ENCODE measurements around the gene ALDH1A1.

ALDH1A1 gene

DNA sequence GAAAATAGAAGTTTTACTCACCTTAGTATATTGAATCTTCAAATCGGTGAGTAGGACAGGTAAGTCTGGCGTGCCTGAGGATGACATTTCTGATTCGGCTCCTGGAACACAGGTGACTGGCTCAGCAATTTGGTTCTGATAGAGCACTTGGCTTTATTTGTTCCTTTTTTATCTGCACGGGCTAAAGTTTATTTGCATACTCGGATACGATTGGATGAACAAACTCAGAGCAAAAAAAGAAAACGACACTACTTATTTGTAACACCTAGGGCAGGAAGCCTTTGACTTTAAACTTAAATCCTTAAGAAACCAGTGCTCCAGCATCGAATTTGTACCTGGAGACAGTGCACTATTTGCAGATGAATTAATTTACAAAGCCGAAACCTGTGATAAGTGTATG is at the start of gene ALDH1A1:
Gene ALDH1A1 (minus strand): TSS at position 140 of the 400 bp plus-strand sequence. CDS start 53 bp downstream, at position 87.
- no peak for DNase-seq

DNA sequence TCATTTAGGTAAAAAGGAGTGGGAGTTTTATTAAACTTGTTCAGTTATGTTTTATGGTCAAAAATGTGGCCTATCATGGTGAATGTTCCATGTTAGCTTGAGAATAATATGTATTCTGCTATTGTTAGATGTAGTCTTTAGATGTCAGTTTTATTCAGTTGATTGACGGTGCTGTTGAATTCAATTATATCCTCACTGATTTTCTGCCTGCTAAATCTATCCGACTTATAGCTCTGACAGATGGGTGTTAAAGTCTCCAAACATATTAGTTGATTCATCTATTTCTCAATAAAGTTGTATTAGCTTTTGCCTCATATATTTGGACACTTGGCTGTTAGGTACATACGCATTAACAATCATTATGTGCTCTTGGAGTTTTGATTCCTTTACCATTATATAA is 49.0 kb upstream of the ALDH1A1 start:
- DNase-seq = no peak

DNA sequence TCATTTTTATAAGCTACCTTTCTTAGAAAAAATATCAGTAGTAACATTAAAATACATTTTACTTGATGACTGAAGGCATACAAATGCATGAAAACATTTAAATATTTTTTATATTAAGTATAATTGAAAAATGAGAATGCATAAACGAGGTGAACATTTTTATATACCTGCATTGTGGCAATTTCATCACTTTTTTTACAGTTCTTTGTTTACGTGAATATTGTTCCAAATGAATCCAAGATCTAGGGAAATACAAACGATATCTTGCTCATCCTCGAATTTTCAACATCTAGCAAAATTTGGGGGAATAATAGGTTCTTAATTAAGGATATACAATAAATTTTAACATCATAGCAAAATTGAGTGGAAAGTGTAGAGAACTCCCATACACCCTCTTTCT is 45.5 kb upstream of the ALDH1A1 start:
- no peak for DNase-seq

DNA sequence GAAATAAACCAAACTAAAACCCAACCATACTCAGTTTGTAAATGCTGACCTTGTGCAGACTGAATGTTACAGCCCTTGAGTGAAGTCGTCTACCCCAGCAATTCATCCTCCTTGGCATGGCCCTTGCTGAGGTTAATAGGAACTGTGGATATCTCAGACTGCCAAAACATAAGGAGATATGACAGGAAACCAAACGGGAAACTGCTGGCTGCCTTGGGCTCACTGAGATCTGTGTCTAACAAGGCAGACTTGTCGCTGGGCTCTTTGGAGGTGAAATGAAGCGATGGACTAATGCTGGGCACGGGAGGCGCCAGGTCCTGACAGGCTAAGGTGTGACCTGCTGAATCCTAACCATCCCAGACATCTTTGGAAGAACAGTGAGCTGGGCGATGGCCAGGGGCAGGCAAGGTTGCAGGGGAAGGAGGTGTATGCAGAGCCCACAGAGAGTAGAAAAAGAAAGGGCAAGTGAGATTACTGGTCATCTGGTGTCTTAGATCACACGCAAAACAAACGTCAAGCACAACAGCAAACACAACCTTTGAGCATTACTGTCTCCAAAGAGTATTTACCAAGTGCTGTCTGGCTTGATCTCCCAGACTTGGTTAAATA is 44.6 kb upstream of the ALDH1A1 start:
- no peak for DNase-seq

DNA sequence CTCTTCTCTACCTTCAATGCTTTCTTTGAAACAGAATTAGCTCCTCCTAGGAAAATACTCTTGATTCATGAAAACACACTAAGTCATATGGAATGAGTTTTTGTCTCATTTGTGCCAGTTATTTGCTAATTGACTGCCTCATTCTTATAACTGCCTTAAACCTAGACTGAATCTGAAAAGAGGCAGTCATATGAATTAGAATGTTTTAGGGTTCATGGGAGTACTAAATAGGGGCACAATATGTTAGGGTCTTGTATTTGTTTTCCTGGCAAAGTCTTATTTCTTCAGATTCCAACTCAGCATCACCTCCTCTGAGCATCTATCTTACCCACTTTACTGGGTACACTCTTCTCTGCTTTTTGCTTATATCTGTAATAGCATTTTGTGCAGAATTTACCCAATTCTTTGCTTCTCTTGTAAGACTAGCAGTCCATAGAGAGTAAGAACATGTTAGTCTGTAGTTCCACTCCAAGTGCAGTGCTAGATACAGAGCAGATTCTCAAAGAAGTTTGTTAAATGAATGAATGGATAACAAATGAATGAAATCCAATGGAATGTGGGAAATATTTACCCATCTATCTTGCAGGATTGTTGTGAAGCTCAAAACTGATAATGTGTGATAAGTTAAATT is 43.9 kb upstream of the ALDH1A1 start:
- DNase-seq = no peak

DNA sequence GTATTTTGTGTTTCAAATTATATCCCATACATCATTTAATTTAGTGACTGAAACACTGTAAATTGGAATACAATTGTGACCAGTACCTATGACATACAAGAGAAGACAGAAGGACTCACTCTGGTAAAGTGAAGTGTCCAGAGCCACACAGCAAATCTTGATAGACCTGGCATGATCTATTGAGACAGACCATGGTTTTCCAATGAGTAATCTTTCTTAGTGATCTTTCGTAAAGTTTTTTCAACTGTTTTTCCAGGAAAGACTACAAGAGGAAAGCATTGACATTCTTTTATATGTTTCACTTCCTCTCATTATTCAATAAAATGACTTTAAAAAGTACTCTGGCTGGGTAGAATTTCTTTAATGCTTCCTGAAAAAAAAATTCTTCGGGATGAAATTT is 43.3 kb upstream of the ALDH1A1 start:
- DNase-seq = no peak

DNA sequence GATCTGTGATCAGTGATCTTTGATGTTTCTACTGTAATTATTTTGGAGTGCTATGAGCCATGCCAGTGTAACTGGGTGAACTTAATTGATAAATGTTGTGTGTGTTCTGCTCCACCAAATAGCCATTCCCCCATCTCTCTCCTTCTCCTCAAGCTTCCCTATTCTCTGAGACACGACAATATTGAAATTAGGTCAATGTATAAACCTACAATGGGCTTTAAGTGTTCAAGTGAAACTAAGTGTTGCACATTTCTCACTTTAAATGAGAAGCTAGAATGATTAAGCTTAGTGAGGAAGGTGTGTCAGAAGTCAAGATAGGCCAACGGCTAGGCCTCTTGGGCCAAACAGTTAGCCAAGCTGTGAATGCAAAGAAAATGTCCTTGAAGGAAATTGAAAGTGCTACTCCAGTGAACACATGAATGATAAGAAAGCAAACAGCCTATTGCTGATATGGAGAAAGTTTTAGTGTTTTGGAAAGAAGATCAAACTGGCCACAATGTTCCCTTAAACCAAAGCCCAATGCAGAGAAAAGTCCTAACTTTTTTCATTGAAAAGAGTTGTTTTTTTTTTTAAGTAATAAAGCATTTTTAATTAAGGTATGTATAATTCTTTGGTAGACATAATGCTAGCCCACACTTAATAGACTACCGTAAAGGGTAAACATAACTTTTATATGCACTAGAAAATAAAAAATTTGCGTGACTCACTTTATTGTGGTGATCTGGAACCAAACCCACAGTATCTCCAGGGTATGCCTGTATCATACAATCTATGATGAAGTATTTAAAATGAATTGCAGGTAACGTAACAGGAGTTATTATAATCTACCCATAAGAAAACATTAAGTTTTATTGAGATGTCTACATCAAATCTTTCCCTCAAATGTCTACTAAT is 42.5 kb upstream of the ALDH1A1 start:
- DNase-seq = no peak

DNA sequence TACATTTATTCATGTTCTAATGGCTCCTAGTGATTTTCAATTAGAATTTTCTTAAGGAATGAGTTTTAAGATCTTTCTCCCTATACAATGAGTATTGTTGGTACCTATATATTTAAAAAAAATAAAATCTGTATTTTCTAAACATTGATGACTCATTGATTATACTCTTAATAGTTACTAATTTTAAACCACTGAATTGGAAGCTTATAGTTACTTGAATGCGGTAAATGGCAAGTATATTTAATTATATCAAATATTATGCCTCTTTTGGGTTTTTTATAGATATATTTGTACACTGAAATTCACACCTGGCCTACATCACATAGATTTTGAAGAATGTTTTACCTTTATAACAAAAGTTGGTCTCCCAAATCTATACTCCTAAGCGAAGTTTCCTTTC is 38.9 kb upstream of the ALDH1A1 start:
- no peak for DNase-seq

DNA sequence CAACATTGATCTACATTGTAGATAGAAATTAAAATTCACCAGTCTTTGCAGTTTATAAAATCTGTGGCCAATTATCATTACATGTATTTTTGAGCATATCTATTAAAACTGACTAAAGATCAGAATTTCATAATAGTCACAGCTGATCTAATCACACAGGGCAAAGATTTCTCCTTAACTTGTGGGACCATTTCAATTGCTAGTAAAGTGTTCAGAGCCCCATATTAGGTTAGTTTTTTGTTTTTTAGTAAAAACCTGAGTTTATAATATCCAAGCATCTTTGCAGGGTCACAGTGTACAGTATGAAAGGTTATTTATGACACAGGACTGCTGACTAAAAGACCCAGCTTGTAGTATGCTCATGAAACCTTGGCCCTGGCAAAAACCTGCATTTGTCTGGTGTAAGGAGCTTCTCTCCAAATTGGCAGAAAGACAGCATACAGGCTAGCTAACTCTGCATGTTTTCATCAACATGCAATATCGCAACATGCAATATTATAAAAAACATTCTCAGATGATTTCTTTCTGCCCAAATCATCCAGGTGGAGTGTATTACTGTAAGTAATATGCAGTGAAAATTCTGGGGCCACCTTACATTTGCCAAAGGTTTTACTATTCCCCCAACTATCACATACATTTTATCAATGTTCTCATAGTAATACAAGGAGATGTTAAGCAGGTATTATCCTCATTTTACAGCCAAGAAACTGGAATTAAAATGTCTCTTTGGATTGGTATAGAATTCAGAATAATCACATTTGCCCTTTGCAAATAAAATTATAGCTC is 37.7 kb upstream of the ALDH1A1 start:
- no peak for DNase-seq

DNA sequence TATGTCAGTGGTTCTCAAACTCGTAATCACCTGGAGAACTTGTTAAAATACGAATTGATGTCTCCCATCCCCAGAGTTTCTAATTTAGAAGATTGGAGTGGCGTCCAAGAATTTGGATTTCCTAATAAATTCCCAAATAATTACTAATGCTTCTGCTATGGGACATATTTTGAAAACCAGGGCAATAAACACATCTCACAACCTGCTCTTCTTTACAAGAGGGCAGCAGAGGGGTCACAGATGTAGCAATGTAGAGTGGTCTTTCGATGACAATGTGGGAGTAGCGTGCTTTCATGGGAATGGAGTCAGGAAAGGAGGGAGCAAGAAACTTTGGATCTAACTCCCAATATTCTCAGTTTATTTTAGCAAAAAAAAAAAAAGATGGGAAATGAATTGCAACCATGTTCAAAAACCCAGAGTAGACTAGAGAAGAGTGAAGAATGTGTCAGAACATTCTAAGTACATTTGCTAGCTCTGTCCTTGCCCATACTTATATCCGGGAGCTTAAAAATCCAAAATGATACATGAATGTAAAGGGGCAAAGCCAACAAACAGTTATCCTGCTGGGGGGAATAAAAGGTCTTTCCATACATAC is 33.8 kb upstream of the ALDH1A1 start:
- no peak for DNase-seq

DNA sequence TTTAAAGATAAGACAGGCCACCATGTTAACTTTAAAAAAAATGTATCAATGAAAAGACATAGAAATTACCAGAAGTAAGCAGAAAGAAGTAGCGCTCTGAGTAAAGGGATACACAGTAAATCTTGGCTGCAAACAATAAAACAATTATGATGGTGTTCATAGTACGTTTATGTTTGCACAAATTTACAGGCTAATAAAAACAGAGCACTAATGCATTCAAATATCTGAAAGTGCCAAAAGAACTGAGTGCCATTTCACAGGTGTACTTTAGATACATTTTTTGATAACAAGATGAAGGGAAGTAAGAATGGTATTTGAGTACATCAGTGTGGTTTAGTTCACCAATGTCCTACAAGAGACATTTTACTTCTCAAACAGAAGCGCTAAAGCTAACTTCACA is 32.9 kb upstream of the ALDH1A1 start:
- DNase-seq = no peak

DNA sequence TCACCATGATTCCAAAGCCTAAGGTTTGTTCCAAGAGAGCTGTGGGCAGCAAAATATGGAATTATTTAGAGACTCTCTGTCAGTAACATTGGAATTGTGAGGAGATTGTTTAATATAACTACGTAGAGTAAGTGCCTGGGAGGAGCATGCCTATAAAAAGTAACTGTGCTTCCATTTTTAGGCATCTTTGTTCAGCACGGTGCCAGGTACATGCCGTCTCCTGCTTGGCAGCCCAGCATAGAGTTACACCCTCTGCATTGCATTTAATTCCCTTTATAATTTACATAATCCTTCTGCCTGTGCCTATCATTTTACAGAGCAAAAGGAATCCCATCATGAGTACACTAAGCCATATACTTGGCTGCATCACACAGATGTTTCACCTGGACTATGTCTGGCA is 32.1 kb upstream of the ALDH1A1 start:
- no peak for DNase-seq

DNA sequence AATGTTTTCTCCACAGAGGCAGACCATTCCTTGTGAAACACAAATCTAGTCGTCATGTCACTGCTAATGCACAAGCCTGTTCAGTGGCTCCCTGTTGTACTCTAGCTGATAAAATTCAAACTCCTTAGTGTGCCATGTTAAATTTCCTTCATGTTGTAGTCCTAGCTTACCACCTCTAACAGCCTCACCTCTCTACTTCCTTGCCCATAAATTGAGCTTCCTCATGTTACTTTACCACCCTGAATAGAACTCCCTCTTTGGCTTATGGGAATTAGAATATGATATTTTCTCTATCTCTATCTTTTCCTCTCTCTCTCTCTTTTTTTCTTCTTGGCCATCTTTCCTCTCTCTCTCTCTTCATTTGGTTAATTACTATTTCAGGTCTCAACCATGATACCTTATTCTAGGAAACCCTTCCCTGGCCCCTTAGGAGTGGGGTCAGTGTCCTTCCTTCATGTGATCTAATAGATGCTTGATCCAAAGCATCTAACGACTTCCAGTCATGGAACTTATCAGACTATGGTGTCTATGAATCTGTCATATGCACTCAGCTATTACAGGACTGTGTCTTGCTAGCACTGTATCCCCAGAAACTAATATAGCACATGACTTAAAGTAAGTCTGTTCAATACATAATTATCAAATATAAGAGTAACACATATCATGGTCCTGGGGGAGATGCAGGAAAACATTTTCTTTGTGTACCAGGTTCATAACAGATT is 31.5 kb upstream of the ALDH1A1 start:
- no peak for DNase-seq

DNA sequence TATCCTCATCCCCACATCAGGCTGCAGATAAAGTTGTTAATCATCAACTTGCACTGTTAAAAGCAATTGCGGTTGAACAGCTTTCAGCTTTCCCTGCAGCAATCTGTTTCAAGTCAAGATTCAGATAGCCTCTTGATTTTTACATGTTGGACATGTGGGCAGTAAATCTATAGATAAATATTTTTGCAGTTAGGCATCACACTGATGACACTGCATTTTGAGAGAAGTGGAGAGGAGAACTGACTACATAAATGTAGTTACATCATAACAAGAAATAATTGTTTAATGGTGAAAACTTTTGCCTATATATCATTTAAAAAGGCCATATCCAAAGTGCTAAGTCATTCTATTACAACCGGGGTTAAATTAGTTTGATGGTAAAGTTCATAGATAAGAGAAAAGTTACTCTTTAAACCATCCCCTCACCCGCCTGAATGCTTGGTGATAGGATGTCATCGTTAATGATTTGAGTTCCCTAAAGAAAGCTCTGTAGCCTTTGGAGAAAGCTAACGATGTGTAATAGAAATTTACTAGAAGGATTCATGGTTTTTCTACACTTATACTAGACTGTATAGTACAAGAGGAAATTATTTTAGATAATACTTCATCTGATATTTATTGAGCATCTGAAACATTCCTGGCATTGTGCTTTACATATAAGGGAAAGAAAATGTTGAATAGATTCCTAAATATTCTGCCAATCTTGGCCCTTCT is 30.8 kb upstream of the ALDH1A1 start:
- no peak for DNase-seq

DNA sequence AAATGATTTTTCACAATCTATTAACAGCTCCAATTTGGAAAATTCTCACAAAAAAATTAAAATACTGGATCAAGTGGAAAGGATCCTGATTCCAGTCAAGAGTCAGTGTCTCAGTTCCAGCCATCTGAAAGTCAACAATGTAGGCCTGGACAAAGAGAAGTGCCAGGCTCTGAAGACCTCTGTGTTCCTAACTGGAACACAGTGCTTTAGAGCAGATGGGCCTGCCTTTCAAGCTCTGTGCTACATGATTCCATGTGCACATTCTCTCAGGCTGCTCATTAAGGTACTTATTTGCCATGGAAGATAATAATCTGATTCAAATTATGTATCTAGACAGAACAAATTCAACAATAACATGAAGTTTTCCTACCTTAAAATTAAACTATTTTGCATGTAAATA is 30.2 kb upstream of the ALDH1A1 start:
- DNase-seq = no peak

DNA sequence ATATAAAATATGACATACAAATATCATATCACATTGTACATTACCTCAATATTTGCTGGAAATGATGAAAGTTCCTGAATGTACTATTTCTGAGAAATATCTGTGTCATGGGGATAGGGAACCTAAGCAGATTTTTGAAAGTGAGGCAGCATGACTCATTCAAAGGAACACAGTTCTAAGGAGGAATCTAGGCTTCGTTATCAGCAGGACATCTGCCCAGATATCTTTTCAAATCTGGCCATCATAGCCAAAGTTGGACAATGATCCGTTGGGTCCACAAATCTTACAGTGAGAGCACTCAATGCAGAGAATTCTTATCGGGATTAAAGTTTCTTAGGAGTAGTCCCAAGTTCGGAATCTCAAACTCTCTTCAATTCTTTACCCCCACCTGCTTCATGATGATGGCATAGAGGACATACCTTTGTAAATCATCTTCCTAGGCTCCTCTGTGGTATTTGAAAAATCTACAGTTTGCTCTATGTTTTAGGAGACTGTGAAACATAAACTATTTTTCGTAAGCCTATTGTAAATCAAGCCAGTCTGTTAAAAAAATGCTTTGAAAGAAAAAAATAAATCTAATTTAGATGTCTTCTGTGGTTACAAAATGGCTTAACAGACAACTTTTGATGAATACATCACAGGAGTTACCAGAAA is 29.4 kb upstream of the ALDH1A1 start:
- DNase-seq = no peak

DNA sequence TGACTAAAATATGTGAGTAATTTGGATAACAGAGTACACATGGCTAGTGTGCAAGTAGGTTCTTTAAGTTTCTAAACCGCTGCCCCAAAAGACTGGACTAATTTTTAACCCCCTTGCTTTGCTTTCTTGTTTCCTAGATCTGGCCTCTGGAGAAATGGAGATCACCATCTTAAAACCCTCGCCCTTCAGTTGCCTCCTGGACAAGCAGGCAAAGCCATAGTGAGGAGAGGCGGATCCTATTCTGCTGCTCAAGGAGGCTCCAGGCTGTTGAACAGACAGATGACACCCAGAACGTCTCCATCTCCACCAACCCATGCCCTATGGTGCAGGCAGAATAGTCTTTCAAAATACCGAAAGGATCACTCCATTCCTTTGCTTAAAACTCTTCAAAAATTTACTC is 28.6 kb upstream of the ALDH1A1 start:
- DNase-seq = no peak

DNA sequence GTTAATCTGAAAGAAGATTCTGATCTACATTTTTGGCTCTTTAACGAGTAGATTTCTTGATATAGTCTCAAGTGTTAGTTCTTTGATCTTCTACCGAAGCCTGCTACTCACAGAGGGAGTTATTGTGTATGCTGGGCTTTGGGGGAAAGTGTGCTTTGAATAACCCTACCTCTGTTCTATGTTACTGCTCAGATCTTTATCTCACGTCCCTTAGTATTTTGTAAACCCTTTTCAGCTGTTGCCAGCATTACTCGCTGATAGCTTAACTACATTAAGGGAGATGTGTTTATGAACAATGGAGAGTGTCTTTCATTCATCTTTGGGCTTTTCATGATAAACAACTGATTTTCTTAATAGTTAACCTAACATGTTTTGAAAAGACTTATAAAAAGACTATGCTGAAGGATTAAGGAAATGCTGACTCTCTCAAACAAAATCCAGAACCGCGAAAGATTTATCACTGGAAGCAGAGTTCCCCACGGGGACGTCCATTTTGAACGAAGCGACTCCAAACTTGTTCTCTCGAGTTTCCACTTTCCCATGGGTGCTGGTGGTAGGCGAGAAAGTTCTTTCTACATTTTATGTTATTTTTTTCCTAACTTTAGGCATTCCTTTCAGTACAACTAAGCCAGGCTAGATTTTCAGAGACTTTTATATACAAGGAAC is 27.9 kb upstream of the ALDH1A1 start:
- DNase-seq = no peak

DNA sequence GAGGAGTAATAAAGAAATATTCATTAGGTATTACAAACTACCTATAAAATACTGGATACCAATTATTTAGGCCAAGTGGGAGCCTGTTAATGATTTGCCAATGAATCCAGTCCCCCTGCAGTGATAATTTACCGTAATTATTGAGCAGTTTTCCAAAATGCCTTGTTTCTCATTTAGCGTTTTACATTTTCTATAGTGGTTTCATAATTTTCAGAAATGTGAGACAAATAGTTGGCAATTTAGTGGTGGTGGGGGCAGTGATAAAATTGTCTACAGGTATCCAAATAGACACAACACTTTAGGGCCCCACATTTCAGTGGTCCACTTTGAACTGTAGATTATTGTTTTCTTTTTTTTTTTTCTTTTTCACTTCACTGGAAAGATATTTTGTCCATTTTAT is 27.3 kb upstream of the ALDH1A1 start:
- no peak for DNase-seq

DNA sequence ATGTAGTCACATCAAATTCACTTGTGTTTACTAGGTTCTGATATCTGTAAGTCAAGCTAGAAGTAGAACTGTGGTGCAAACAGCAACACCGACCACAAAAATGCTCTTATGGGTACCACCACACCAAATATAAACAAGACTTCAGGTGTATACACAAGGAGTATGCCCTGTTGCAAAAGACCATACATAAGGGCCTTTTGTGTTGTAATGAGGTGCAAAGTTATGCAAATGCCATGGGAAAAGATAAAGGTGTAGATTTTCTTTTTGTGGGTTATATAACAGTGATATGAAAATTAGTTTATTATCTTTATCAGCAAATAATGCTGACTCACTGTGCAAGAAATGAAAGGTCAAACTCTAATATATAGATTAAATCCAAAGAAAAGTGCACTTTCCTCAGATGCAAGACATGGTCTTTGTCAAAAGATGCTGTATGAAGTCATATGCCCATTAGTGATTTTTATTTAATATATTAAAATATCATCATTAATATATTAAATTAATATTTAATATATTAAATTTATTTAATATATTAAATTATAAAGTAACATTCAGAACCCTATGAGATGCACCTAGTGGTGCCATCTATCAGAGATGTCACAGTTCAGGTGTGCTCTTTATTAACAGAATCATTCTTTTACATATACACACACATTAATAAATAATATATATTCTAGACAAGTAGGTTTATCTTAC is 26.7 kb upstream of the ALDH1A1 start:
- DNase-seq = no peak

Measured in activated CD4-positive, alpha-beta T cell treated with anti-CD3 and anti-CD28 coated beads, Interleukin-2, amount 50 U/mL, for 48 hours (primary cell).